H9 (cell line): ENCODE results near the gene MGMT. TPM values are rescaled to one million over a fixed set of nuclear protein-coding genes. Genes with fewer than 3 reads are reported as not detected.

Experiments
- DNase-seq: peaks from one replicate; pipeline ENCODE4 v3.0.0-alpha.2; 2017
- H2AFZ ChIP-seq: one replicate; pipeline ENCODE4 v1.6.1; 2013; ENCODE audit warnings: mild to moderate bottlenecking, low read length, control low read depth, moderate library complexity
- H2AK5ac ChIP-seq: 2 replicates; pipeline ENCODE4 v1.6.1; 2013; ENCODE audit warnings: low read length, control low read depth, mixed read lengths; ENCODE audit not compliant: insufficient read length
- H2BK120ac ChIP-seq: one replicate; pipeline ENCODE4 v1.6.1; 2013; ENCODE audit warnings: low read depth, mild to moderate bottlenecking, low read length, control low read depth, inconsistent platforms; ENCODE audit not compliant: poor library complexity, severe bottlenecking
- H2BK12ac ChIP-seq: 2 replicates; pipeline ENCODE4 v1.6.1; 2013; ENCODE audit warnings: low read length, control low read depth, mixed read lengths, low read depth; ENCODE audit not compliant: insufficient read length
- H2BK15ac ChIP-seq: 2 replicates; pipeline ENCODE4 v1.6.1; 2013; ENCODE audit warnings: low read depth, low read length, control low read depth
- H2BK20ac ChIP-seq: one replicate; pipeline ENCODE4 v1.6.1; 2013; ENCODE audit warnings: low read depth, mild to moderate bottlenecking, low read length, control low read depth, inconsistent platforms; ENCODE audit not compliant: poor library complexity, severe bottlenecking
- H2BK5ac ChIP-seq: 2 replicates; pipeline ENCODE4 v1.6.1; 2013; ENCODE audit warnings: low read length, control low read depth, mixed read lengths; ENCODE audit not compliant: insufficient read length
- H3K14ac ChIP-seq: 2 replicates; pipeline ENCODE4 v1.6.1; 2013; ENCODE audit warnings: low read length, control low read depth; ENCODE audit not compliant: insufficient read depth
- H3K18ac ChIP-seq: 2 replicates; pipeline ENCODE4 v1.6.1; 2013; ENCODE audit warnings: low read depth, mild to moderate bottlenecking, mixed read lengths, low read length, control low read depth; ENCODE audit not compliant: insufficient read length
- H3K23ac ChIP-seq: 2 replicates; pipeline ENCODE4 v1.6.1; 2013; ENCODE audit warnings: low read length, control low read depth, mixed read lengths, low read depth; ENCODE audit not compliant: insufficient read length
- H3K23me2 ChIP-seq: 2 replicates; pipeline ENCODE4 v1.6.1; 2013; ENCODE audit warnings: low read depth, mild to moderate bottlenecking, mixed read lengths, low read length, control low read depth; ENCODE audit not compliant: insufficient read length, poor library complexity, severe bottlenecking
- H3K27ac ChIP-seq: 2 replicates; pipeline ENCODE4 v1.5.1; 2013; ENCODE audit warnings: low read length, control low read depth, mixed read lengths, low read depth; ENCODE audit not compliant: insufficient read length
- H3K27me3 ChIP-seq: 2 replicates; pipeline ENCODE4 v1.6.1; 2013; ENCODE audit warnings: low read length, control low read depth, inconsistent platforms; ENCODE audit not compliant: insufficient read depth
- H3K4ac ChIP-seq: 2 replicates; pipeline ENCODE4 v1.6.1; 2013; ENCODE audit warnings: low read depth, mild to moderate bottlenecking, control low read depth, inconsistent platforms, low read length, moderate library complexity
- H3K4me1 ChIP-seq: 2 replicates; pipeline ENCODE4 v1.6.1; 2013; ENCODE audit warnings: low read length, control low read depth, inconsistent platforms; ENCODE audit not compliant: insufficient read depth
- H3K4me2 ChIP-seq: 2 replicates; pipeline ENCODE4 v1.6.1; 2013; ENCODE audit warnings: low read length, control low read depth, mixed read lengths; ENCODE audit not compliant: insufficient read length, insufficient read depth
- H3K56ac ChIP-seq: 2 replicates; pipeline ENCODE4 v1.6.1; 2013; ENCODE audit warnings: low read depth, mild to moderate bottlenecking, mixed read lengths, low read length, control low read depth; ENCODE audit not compliant: insufficient read length
- H3K79me1 ChIP-seq: 2 replicates; pipeline ENCODE4 v1.6.1; 2013; ENCODE audit warnings: low read depth, mild to moderate bottlenecking, moderate library complexity, low read length, control low read depth, inconsistent platforms; ENCODE audit not compliant: insufficient read depth, poor library complexity, severe bottlenecking
- H3K79me2 ChIP-seq: 2 replicates; pipeline ENCODE4 v1.6.1; 2013; ENCODE audit warnings: low read length, control low read depth, inconsistent platforms; ENCODE audit not compliant: insufficient read depth
- H3K9ac ChIP-seq: 2 replicates; pipeline ENCODE4 v1.6.1; 2013; ENCODE audit warnings: low read length, control low read depth, mixed read lengths; ENCODE audit not compliant: insufficient read length; ENCODE audit errors: extremely low read depth
- H3K9me3 ChIP-seq: one replicate; pipeline ENCODE4 v1.6.1; 2013; ENCODE audit warnings: low read depth, low read length, inconsistent platforms; ENCODE audit not compliant: control insufficient read depth
- H3T11ph ChIP-seq: one replicate; pipeline ENCODE4 v1.6.1; 2013; ENCODE audit warnings: mild to moderate bottlenecking, low read length, control low read depth, inconsistent platforms
- H4K20me1 ChIP-seq: one replicate; pipeline ENCODE4 v1.6.1; 2013; ENCODE audit not compliant: control insufficient read depth, insufficient read length, insufficient read depth
- H4K5ac ChIP-seq: 2 replicates; pipeline ENCODE4 v1.6.1; 2013; ENCODE audit warnings: low read depth, mild to moderate bottlenecking, mixed read lengths, low read length, control low read depth; ENCODE audit not compliant: insufficient read length
- H4K8ac ChIP-seq: replicated peaks from 2 replicates; pipeline ENCODE4 v1.6.1; 2013; ENCODE audit warnings: low read length, control low read depth, mixed read lengths, low read depth; ENCODE audit not compliant: insufficient read length
- H4K91ac ChIP-seq: 2 replicates; pipeline ENCODE4 v1.6.1; 2013; ENCODE audit warnings: low read depth, mild to moderate bottlenecking, moderate library complexity, mixed read lengths, low read length, control low read depth; ENCODE audit not compliant: insufficient read length
- H3K27ac Mint-ChIP-seq, 3 experiments: 2 replicates in 2 of 3; 3 replicates in 1 of 3; pipeline ENCODE4 v1.8.0; 2020 to 2021; ENCODE audit warnings: mixed read lengths in 3 of 3, mild to moderate bottlenecking in 1 of 3, moderate library complexity in 1 of 3
- H3K27me3 Mint-ChIP-seq: 2 replicates; pipeline ENCODE4 v1.8.0; 2021; ENCODE audit warnings: low read depth, mild to moderate bottlenecking, moderate library complexity, mixed read lengths
- H3K36me3 Mint-ChIP-seq, 3 experiments: 2 replicates in 2 of 3; 3 replicates in 1 of 3; pipeline ENCODE4 v1.8.0; 2020 to 2021; ENCODE audit warnings: low read depth in 3 of 3, mixed read lengths in 3 of 3; ENCODE audit not compliant: insufficient read depth in 1 of 3
- H3K4me1 Mint-ChIP-seq, 2 experiments: 2 replicates each; pipeline ENCODE4 v1.8.0; 2020; ENCODE audit warnings: mixed read lengths in 2 of 2
- H3K4me3 Mint-ChIP-seq, 2 experiments: 2 replicates in 1 of 2; 3 replicates in 1 of 2; pipeline ENCODE4 v1.8.0; 2020 to 2021; ENCODE audit warnings: mild to moderate bottlenecking in 2 of 2, mixed read lengths in 2 of 2, moderate library complexity in 1 of 2
- H3K9me3 Mint-ChIP-seq, 2 experiments: 2 replicates in 1 of 2; 3 replicates in 1 of 2; pipeline ENCODE4 v1.8.0; 2020; ENCODE audit warnings: mild to moderate bottlenecking in 2 of 2, mixed read lengths in 2 of 2, moderate library complexity in 1 of 2
- WGBS: extraction: QIAGEN DNeasy Blood & Tissue Kit; methylation state at CpG from one replicate; pipeline ENCODE4 v1.1.7; 2013; ENCODE audit warnings: missing lambda C conversion rate, low lambda C conversion rate, mixed read lengths; ENCODE audit not compliant: insufficient read length; ENCODE audit errors: extremely low coverage; 5-methylcytosine and 5-hydroxymethylcytosine counted together
- total RNA-seq: library from RNA; stranded (reverse); gene quantifications from 2 replicates; pipeline ENCODE4 v1.2.1, GENCODE V29; 2021
- TF ChIP-seq, protein P1 (sequence below): fragments of 200-600 bp; sonication (generic); conservative IDR thresholded peaks from 3 replicates; pipeline ENCODE4 v1.8.0; 2021; ENCODE audit warnings: antibody characterized with exemption, mild to moderate bottlenecking

MGMT gene
- total RNA-seq, 1 experiment from 2014 or later = 18.4 TPM

DNA sequence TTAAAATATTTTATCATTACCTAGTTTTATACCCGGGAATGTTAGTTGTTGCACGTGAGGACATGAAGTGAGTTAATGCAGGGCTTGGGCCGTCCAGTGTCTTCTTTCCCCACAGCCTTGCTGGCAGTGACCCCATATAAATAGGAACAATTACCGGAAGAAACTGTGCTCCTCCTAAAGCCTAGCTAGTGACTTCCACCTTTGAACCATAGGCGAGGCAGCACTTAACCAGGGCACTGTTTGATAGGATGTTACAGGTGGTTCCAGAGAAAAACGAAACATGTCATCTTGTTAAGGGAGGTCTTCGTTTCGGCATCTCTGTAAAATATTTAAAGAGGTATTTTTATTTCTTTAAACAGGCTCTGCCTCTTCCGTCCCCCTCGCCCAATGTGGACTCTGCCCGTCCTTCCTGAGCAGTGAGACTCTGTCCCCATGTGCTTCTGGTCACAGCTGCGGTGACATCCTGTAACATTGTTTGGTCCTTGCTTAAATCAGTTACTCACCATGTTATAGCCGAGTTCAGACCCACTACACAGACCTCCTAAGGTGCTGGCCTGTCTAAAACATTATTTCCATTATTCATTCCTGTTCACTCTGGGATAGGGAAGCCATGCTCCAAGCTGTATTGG is 145.6 kb downstream of the MGMT start:
- no peak for DNase-seq
- H3K27ac Mint-ChIP-seq = peak overlapping the region in 1 of 3 experiments; percentile 50; a peak in 2 of 7 replicates
- Histone ChIP-seq H3K4me1 (no peaks in the 10 kb centered on the region), H3K23me2 (no peaks in the 10 kb centered on the region), H3K27me3 (no peaks in the 10 kb centered on the region), H3K4me2 (no peak overlapping the region), H3T11ph (no peak overlapping the region), H3K4ac (no peak overlapping the region), H3K23ac (no peak overlapping the region), H4K20me1 (no peaks in the 10 kb centered on the region), H3K56ac (no peak overlapping the region), H2AFZ (no peak overlapping the region), H3K9me3 (no peaks in the 10 kb centered on the region), H3K18ac (no peak overlapping the region), H4K8ac (no peak overlapping the region), H3K79me2 (0 out of 2 replicates have a peak, but pooled peaks cover 2% of the 10 kb centered on the region), H2BK120ac (no peak overlapping the region), H2BK5ac (no peak overlapping the region), H2AK5ac (no peak overlapping the region), H2BK15ac (no peak overlapping the region), H3K9ac (no peak overlapping the region), H3K79me1 (no peaks in the 10 kb centered on the region), H4K91ac (no peak overlapping the region), H2BK20ac (no peak overlapping the region), H3K14ac (no peak overlapping the region), H4K5ac (no peak overlapping the region), H2BK12ac (no peak overlapping the region), H3K27ac (no peak overlapping the region)
- H3K4me3 Mint-ChIP-seq = no peak overlapping the region
- no peaks in the 10 kb centered on the region for H3K9me3 Mint-ChIP-seq
- H3K27me3 Mint-ChIP-seq = no peaks in the 10 kb centered on the region
- WGBS = no CpG with 5 or more reads among the region's 13 CpGs
- H3K4me1 Mint-ChIP-seq = peaks cover 10 to 14% of the 10 kb centered on the region in 2 experiments
- H3K36me3 Mint-ChIP-seq = peaks cover 0 to 2% (median 0%) of the 10 kb centered on the region in 3 experiments; a peak in 1 of 7 replicates
- TF ChIP-seq, protein P1, sequence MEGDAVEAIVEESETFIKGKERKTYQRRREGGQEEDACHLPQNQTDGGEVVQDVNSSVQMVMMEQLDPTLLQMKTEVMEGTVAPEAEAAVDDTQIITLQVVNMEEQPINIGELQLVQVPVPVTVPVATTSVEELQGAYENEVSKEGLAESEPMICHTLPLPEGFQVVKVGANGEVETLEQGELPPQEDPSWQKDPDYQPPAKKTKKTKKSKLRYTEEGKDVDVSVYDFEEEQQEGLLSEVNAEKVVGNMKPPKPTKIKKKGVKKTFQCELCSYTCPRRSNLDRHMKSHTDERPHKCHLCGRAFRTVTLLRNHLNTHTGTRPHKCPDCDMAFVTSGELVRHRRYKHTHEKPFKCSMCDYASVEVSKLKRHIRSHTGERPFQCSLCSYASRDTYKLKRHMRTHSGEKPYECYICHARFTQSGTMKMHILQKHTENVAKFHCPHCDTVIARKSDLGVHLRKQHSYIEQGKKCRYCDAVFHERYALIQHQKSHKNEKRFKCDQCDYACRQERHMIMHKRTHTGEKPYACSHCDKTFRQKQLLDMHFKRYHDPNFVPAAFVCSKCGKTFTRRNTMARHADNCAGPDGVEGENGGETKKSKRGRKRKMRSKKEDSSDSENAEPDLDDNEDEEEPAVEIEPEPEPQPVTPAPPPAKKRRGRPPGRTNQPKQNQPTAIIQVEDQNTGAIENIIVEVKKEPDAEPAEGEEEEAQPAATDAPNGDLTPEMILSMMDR = no peak
